GM12864 (cell line): Measurements from ENCODE around the gene MIPOL1.
"Not testable (repeated sequence)": the region's sequence is repeated elsewhere in the genome, so short reads cannot be mapped to it uniquely, and the experiment has no call there.

ENCODE experiments used
- DNase-seq: peaks from one replicate; pipeline ENCODE4 v3.0.0-alpha.2; 2011; ENCODE audit warnings: low read depth
- H3K4me3 ChIP-seq: 2 replicates; pipeline ENCODE4 v1.5.1; 2011; ENCODE audit warnings: mild to moderate bottlenecking, low read depth, low read length, control low read depth
- CTCF ChIP-seq: IDR thresholded peaks from 2 replicates; pipeline ENCODE4 v1.5.1; 2011; ENCODE audit warnings: low read depth, mild to moderate bottlenecking, moderate library complexity, low read length, control low read depth, inconsistent platforms; ENCODE audit errors: missing control alignments

MIPOL1 gene

DNA sequence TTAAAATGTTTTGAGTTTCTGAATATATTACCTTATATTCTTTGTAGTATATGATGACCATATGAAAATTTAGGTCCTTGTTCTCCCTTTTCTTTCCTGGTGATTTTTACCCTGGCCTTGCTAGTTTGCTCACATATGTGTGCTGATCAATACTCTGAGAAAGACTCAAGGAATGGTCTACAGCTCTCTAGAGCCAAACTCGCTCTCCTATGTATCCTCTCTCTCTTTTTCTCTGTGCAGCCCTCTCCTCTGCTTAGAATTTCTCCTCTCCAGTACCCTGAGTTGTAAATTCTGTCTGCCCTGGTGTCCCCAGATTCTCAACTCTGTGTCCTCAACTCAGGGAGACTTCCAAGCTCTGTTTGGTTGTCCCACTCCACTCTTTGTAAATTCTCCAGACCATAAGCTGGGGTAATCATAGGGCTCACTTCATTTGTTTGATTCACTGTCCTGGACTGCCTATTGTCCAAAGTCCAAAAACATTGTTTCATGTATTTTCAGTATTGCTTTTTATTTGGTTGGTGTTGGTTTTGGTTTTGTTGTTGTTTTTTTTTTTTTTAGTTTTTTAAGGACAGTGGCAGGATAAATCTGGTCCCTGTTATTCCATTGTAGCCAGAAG, 356.3 kb downstream of the MIPOL1 start:
- H3K4me3 ChIP-seq = no peak overlapping the region
- DNase-seq = no peak
- TF ChIP-seq CTCF = no peak

DNA sequence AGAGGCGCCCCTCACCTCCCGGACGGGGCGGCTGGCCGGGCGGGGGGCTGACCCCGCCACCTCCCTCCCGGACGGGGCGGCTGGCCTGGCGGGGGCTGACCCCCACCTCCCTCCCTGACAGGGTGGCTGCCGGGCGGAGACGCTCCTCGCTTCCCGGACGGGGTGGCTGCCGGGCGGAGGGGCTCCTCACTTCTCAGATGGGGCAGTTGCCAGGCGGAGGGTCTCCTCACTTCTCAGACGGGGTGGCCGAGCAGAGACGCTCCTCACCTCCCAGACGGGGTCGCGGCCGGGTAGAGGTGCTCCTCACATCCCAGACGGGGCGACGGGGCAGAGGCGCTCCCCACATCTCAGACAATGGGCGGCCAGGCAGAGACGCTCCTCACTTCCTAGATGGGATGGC, 357.9 kb downstream of the MIPOL1 start:
- H3K4me3 ChIP-seq, DNase-seq: not testable (repeated sequence)

DNA sequence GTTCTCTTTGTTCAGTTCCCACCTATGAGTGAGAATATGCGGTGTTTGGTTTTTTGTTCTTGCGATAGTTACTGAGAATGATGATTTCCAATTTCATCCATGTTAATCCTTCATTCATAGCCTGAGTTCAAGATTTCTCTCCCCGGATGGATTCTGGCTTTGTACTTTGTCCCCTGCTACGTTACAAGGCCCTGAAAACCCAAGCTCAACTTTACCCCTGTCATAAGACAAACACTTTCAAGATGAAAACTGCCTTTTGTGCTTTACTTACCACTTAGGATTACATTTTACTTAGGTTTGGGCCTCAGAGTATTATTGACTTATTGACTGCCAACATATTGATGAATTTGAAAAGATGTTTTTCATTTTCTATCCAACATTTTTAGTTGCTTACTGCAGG, 361.0 kb downstream of the MIPOL1 start:
- DNase-seq = no peak
- TF ChIP-seq CTCF = no peak
- H3K4me3 ChIP-seq = no peak overlapping the region

DNA sequence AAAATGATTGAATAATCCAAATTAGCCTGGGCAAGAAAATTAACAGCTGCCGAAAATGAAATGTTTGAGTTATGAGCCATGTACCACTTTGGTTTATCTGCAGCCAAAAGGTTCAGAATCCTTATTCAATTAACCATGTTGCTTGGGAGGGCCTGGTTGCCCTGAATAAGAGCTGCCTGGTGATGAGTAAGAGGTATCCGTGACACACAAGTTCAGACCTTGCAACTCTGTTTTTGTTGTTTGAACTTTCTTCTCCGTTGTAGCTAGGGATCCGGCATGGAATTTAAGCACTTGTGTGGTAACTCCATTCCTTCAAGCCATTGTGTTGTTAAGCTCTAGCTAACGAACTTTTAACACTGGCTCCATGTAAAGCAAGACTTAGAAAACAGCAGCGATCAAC, 361.6 kb downstream of the MIPOL1 start:
- no peak for DNase-seq
- no peak for TF ChIP-seq CTCF
- no peak overlapping the region for H3K4me3 ChIP-seq

DNA sequence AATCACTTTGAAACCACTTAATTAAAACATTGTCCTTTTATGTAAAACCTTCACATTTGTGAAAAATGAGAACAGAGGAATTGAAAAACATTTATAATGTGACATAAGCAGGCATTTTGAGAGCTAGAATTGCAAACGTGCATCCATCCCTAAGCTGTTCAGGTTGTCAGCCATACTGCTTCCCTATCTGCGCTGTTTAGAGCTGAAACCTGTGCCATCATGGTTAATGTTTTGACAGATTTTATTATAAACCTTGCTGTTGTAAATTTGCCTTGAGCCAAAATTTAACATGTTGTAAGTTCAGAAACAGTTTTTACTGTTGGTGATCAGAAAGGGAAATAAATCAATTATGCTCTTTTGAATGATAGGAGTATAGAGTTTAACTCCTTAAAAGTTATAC, 365.5 kb downstream of the MIPOL1 start:
- H3K4me3 ChIP-seq = no peak overlapping the region
- no peak for TF ChIP-seq CTCF
- DNase-seq = no peak

DNA sequence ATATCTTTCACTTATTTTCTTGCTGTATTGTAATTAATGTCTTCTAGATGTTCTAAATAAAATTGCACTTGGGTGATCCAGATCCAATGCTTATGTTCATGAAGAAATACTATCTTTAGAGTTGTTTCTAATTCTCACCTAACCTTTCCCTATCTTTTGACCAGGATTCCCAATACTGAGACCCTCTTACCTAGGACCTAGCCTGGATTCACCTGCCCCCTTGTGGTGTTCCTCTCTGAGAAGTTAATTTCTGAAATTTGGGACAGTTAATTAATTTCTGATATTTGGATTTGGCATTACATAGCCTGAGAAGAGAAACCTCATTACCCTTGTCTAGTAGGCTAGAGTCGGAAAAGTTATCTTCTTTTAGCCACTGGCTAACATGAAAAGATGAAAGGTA, 367.8 kb downstream of the MIPOL1 start:
- no peak for DNase-seq
- TF ChIP-seq CTCF = no peak
- no peak overlapping the region for H3K4me3 ChIP-seq

- DNase-seq = no peak
- H3K4me3 ChIP-seq = no peak overlapping the region
- TF ChIP-seq CTCF = no peak
Measured at GRCh38 chr14:37566811-37567371, 369.2 kb downstream of the MIPOL1 start.
